Measurements from ENCODE around the gene FOXA2. TPM values are rescaled to one million over a fixed set of nuclear protein-coding genes. Genes with fewer than 3 reads are reported as not detected.

Gene FOXA2
- total and polyA plus RNA-seq, 2 of the 13 experiments (the other 11 are each of a cell fraction or from before 2014, with no cell fraction given): 8.8 to 12.2 TPM

- no peak for TF ChIP-seq ZNF292 (CRISPR knock-in tag; IDR thresholded peaks at IDR 0.05; ENCODE audit: borderline replicate concordance, low read depth)
- TF ChIP-seq ZBTB25 (CRISPR knock-in tag; IDR thresholded peaks at IDR 0.05): 0 out of 2 replicates have a peak, but pooled peaks have one; percentile 7
- no peak; the same call in 1 of the 2 replicates for TF ChIP-seq GABPB1 (CRISPR knock-in tag; IDR thresholded peaks at IDR 0.05)
- TF ChIP-seq MAFK (conservative IDR thresholded peaks at IDR 0.05 in 1 of 2, IDR thresholded peaks at IDR 0.05 in 1 of 2; ENCODE audit: low read length in 2 of 2): peak; percentile 87 to 91
- no peak for TF ChIP-seq TMF1 (CRISPR knock-in tag; IDR thresholded peaks at IDR 0.05; ENCODE audit: low read depth)
- 0 out of 2 replicates have a peak, but pooled peaks have one; percentile 27 for TF ChIP-seq NCOA5 (CRISPR knock-in tag; IDR thresholded peaks at IDR 0.05)
- no peak for TF ChIP-seq ARNTL (CRISPR knock-in tag; IDR thresholded peaks at IDR 0.05)
- 0 out of 2 replicates have a peak, but pooled peaks have one; percentile 16 for TF ChIP-seq ZBTB21 (CRISPR knock-in tag; IDR thresholded peaks at IDR 0.05)
- no peak for TF ChIP-seq FOXA1 (IDR thresholded peaks at IDR 0.05)
- peak; percentile 66 for TF ChIP-seq FOXA1 (CRISPR knock-in tag; IDR thresholded peaks at IDR 0.05)
- no peak for TF ChIP-seq TP53 (CRISPR knock-in tag; conservative IDR thresholded peaks at IDR 0.05)
- no peak for TF ChIP-seq BCL6 (CRISPR knock-in tag; IDR thresholded peaks at IDR 0.05)
- TF ChIP-seq HOXA9 (CRISPR knock-in tag; IDR thresholded peaks at IDR 0.05; ENCODE audit: borderline replicate concordance): no peak
- no peak; the same call in 1 of the 2 replicates for TF ChIP-seq ZNF367 (CRISPR knock-in tag; IDR thresholded peaks at IDR 0.05; ENCODE audit: borderline replicate concordance)
- no peak for TF ChIP-seq MAZ (IDR thresholded peaks at IDR 0.05; ENCODE audit: borderline replicate concordance, low read depth, low read length)
- TF ChIP-seq MAZ (CRISPR knock-in tag; IDR thresholded peaks at IDR 0.05; ENCODE audit: low read depth): no peak
- 0 out of 2 replicates have a peak, but pooled peaks have one; percentile 23 for TF ChIP-seq MAFG (CRISPR knock-in tag; IDR thresholded peaks at IDR 0.05)
- 0 out of 2 replicates have a peak, but pooled peaks have one; percentile 26 for TF ChIP-seq REPIN1 (CRISPR knock-in tag; IDR thresholded peaks at IDR 0.05; ENCODE audit: borderline replicate concordance, low read depth)
- peak; percentile 9; the same call in 1 of the 2 replicates for TF ChIP-seq SAFB2 (CRISPR knock-in tag; IDR thresholded peaks at IDR 0.05; ENCODE audit: borderline replicate concordance, low read depth)
- TF ChIP-seq ZNF709 (CRISPR knock-in tag; IDR thresholded peaks at IDR 0.05): no peak
- TF ChIP-seq ZNF598 (CRISPR knock-in tag; IDR thresholded peaks at IDR 0.05; ENCODE audit: borderline replicate concordance): no peak
- TF ChIP-seq YEATS4 (CRISPR knock-in tag; IDR thresholded peaks at IDR 0.05; ENCODE audit: borderline replicate concordance): 0 out of 2 replicates have a peak, but pooled peaks have one; percentile 53
- peak; percentile 54; the same call in 1 of the 2 replicates for TF ChIP-seq ZNF607 (CRISPR knock-in tag; IDR thresholded peaks at IDR 0.05; ENCODE audit: borderline replicate concordance)
- peak; percentile 17; the same call in 1 of the 2 replicates for TF ChIP-seq KDM2A (CRISPR knock-in tag; IDR thresholded peaks at IDR 0.05; ENCODE audit: borderline replicate concordance, low read depth)
- no peak for TF ChIP-seq KAT2B (IDR thresholded peaks at IDR 0.05; ENCODE audit: borderline replicate concordance, low read depth, low read length)
- TF ChIP-seq SOX5 (CRISPR knock-in tag; IDR thresholded peaks at IDR 0.05; ENCODE audit: borderline replicate concordance): no peak
- TF ChIP-seq ZNF703 (CRISPR knock-in tag; IDR thresholded peaks at IDR 0.05; ENCODE audit: borderline replicate concordance): no peak
- no peak for TF ChIP-seq ZNF746 (CRISPR knock-in tag; IDR thresholded peaks at IDR 0.05)
- 0 out of 2 replicates have a peak, but pooled peaks have one; percentile 64 for TF ChIP-seq PRMT3 (CRISPR knock-in tag; IDR thresholded peaks at IDR 0.05; ENCODE audit: borderline replicate concordance, low read depth)
These were observed 4.4 kb downstream of the FOXA2 start (continued) for GRCh38 chr20:22579711-22580697.
